ENCODE data around the gene FGD2.
A peak's percentile ranks its signal among the peaks of the same experiment; 100 is the strongest.

FGD2 gene

DNA sequence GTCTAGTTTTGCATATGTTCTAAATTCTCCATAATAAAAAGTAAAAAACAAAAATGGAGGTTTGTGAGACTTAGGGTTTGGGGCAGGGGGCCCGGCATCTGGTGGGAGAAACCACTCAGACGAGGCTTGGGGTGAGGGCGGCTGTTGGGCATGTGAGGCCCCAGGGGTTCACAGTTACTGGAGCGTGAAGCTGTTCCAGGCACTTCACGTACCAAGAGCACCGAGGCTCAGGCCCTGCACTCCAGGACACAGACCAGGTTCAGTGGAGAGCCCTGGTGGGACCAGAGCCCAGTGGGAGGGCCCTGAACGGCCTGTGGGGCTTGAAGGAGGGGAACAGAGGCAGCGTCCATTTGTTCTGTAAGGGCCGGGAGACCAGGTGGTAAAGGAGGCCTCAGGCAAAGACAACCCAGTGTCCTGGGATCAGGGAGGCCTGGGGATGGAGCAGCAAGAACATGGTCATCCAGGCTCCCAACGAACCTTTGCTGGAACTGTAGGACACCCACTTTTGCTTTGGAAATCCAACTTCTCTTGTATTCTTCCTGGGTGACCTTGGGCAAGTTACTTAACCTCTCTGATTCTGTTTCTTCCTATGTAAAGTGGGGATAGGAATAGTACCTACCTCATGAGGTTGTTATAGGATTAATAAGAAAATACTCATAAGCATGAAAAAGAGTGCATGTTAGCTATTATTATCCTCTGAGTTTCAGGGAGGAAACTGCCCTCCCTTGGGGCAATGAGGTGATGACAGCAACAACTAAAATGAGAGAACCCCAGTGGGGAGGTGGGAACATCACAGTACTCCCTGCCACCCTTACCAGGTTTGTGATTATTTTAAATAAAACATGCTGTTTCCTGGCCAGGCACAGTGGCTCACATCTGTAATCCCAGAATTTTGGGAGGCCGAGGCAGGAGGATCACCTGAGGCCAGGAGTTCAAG, 1.1 kb upstream of the FGD2 start:
- H3K36me3 ChIP-seq (ENCODE audit: insufficient read depth, low read length) = no peaks in the 10 kb centered on the region
- no peak overlapping the region for H3K27ac ChIP-seq (ENCODE audit: low read depth, low read length)
- no peak overlapping the region for H3K9ac ChIP-seq (ENCODE audit: low read length)
- H3K4me1 ChIP-seq (ENCODE audit: insufficient read depth, low read length) = no peaks in the 10 kb centered on the region
- H3K27me3 ChIP-seq (ENCODE audit: control insufficient read depth in 1 of 2, insufficient read depth in 2 of 2, low read length in 2 of 2) = no peaks in the 10 kb centered on the region
- no peaks in the 10 kb centered on the region for H3K9me3 ChIP-seq (ENCODE audit: low read length)
- H3K4me3 ChIP-seq (ENCODE audit: low read depth in 1 of 2, low read length in 2 of 2) = no peak overlapping the region

DNA sequence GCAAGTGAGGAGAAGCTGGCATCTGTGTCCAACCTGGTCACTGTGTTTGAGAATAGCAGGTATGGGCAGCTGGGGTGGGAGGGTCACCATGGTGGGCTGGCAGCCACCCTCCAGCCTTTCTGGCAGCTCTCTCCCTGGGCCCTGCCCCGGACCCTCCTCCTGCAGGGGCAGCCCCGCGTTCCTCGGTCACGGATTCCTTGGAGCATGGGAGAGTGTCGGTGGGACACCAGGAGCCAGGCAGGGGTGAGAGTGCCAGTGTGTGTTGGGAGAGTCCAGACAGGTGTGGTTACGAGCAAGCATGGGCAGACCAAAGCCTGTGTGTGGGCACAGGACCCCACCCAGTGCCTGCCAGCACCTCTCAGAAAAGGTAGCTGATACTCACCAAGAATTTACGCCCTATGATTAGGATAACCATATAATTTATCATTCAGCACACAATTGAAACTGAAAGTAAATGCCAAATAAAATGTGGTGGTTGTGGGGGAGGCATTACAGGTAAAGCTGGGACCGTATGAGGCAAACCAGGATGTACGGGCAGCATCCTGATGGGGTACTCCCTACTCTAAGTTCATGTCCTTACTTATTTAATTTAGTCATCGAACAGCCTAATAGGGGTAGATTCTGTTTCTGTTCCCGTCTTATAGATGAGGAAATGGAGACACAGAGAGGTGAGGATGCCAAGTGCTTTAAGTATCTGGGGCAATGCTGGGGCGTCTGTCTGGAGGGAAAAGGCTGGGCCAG, 542 bp downstream of the FGD2 start:
- Histone ChIP-seq H3K36me3 (ENCODE audit: insufficient read depth, low read length) (no peaks in the 10 kb centered on the region), H3K4me3 (ENCODE audit: low read depth in 1 of 2, low read length in 2 of 2) (no peak overlapping the region), H3K9me3 (ENCODE audit: low read length) (no peaks in the 10 kb centered on the region), H3K4me1 (ENCODE audit: insufficient read depth, low read length) (no peaks in the 10 kb centered on the region), H3K27me3 (ENCODE audit: control insufficient read depth in 1 of 2, insufficient read depth in 2 of 2, low read length in 2 of 2) (no peaks in the 10 kb centered on the region), H3K9ac (ENCODE audit: low read length) (no peak overlapping the region), H3K27ac (ENCODE audit: low read depth, low read length) (peak overlapping the region; percentile 44)

DNA sequence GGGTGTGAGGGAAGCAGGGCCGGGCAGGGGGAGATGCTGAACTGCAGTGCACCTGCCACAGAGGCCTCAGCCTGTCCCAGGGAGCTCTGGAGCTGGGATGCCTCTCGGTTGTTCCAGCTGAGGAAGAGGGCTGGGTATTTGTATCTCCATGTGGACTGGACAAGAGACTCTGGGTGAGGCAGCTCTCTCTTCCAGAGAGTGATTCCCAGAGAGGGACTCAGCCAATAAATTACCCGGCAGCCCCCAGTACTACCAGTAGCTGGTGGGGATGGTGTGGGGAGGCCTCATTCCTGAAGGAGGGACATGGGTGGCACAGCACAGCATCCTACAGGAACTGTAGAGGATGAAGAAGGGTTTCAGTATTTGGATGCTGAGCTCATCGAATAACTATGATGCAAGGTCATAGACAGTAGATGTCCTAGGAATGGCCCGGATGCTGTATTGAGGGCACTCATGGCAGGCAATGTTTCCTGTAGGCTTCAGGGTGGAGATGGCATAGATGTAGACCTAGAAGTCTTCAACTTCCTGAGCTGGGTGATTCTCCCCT, 1.4 kb downstream of the FGD2 start:
- H3K27ac ChIP-seq (ENCODE audit: low read depth, low read length) = no peak overlapping the region
- no peak overlapping the region for H3K9ac ChIP-seq (ENCODE audit: low read length)
- no peaks in the 10 kb centered on the region for H3K27me3 ChIP-seq (ENCODE audit: control insufficient read depth in 1 of 2, insufficient read depth in 2 of 2, low read length in 2 of 2)
- H3K4me1 ChIP-seq (ENCODE audit: insufficient read depth, low read length) = no peaks in the 10 kb centered on the region
- peak overlapping the region; percentile 18 to 20 for H3K4me3 ChIP-seq (ENCODE audit: low read depth in 1 of 2, low read length in 2 of 2)
- H3K9me3 ChIP-seq (ENCODE audit: low read length) = no peaks in the 10 kb centered on the region
- H3K36me3 ChIP-seq (ENCODE audit: insufficient read depth, low read length) = no peaks in the 10 kb centered on the region

DNA sequence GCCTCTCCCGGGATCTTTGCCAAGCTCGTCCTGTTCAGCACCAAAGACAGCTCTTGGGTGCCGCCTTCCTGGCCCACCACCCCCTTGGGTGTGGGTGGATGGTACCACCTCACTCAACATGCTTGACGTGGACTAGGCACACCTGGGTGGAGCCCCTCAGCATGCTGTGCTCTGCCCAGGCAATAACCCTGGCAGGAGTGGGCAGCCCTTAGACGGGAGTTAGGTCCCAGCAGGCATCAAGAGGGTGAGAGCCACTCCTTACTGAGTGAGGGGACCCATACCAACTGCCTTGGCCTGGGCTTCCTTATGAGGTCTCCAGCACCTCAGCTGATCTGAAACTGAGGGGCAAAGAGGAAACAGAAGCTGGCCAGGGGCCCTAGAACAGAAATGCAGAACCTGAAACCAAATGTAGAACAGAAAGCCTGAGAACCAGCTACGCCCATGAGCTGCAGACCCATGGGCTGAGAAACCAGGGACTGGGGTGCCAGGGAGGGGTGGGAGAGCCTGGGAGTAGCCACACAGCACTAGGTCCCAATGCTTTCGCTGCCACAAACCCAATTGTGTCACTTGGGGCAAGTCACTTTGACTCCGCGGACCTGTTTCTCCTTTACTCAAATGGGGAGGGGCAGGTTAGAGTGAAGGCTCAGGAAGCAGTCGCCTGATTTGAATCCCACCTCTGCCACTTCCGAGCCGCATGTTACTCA, 2.0 kb downstream of the FGD2 start:
- Histone ChIP-seq H3K4me3 (ENCODE audit: low read depth in 1 of 2, low read length in 2 of 2) (peak overlapping the region in 1 of 2 donors; percentile 18), H3K36me3 (ENCODE audit: insufficient read depth, low read length) (no peaks in the 10 kb centered on the region), H3K9me3 (ENCODE audit: low read length) (no peaks in the 10 kb centered on the region), H3K27me3 (ENCODE audit: control insufficient read depth in 1 of 2, insufficient read depth in 2 of 2, low read length in 2 of 2) (no peaks in the 10 kb centered on the region), H3K27ac (ENCODE audit: low read depth, low read length) (no peak overlapping the region), H3K4me1 (ENCODE audit: insufficient read depth, low read length) (no peaks in the 10 kb centered on the region), H3K9ac (ENCODE audit: low read length) (no peak overlapping the region)

DNA sequence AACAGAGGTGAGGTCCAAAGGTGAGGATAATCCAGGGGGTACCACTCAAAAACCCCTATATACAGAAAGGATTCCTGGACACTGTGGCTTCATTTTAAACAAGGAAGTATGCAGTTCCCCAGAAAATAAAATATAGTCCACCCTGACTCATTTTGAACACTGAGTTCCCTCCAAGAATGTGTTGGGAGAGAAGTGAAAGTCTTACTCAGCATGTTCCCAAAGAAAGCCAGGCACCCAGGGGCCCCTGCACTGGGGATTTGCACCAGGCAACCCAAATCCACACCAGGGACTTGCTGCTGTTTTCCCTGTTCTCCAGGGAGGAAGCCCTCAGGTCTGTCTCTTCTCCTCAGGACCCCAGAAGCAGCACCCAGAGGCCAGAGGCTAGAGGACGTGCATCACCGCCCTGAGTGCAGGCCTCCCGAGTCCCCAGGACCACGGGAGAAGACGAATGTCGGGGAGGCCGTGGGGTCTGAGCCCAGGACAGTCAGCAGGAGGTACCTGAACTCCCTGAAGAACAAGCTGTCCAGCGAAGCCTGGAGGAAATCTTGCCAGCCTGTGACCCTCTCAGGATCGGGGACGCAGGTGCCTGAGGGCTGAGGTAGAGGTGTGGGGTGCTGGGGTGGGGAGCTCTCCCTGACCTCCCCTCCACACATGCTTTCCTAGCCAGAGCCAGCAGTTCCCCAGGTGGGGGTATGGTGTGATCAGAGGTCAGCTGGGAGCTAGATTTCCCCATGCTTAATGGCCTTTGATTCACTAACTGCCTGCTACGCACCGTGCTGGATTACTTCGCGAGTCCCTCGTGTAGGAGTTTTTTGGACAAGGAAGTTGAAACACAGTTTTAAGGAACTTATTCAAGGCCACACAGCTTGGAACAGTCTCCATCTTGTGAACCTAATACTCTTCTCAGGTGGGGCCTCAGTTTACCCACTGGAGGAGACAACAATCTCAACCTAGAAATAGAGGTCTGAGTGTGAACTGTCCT, 3.3 kb downstream of the FGD2 start:
- Histone ChIP-seq H3K4me1 (ENCODE audit: insufficient read depth, low read length) (no peaks in the 10 kb centered on the region), H3K27me3 (ENCODE audit: control insufficient read depth in 1 of 2, insufficient read depth in 2 of 2, low read length in 2 of 2) (no peaks in the 10 kb centered on the region), H3K9ac (ENCODE audit: low read length) (no peak overlapping the region), H3K9me3 (ENCODE audit: low read length) (no peaks in the 10 kb centered on the region), H3K27ac (ENCODE audit: low read depth, low read length) (no peak overlapping the region), H3K36me3 (ENCODE audit: insufficient read depth, low read length) (no peaks in the 10 kb centered on the region), H3K4me3 (ENCODE audit: low read depth in 1 of 2, low read length in 2 of 2) (peak overlapping the region in 1 of 2 donors; percentile 9)

DNA sequence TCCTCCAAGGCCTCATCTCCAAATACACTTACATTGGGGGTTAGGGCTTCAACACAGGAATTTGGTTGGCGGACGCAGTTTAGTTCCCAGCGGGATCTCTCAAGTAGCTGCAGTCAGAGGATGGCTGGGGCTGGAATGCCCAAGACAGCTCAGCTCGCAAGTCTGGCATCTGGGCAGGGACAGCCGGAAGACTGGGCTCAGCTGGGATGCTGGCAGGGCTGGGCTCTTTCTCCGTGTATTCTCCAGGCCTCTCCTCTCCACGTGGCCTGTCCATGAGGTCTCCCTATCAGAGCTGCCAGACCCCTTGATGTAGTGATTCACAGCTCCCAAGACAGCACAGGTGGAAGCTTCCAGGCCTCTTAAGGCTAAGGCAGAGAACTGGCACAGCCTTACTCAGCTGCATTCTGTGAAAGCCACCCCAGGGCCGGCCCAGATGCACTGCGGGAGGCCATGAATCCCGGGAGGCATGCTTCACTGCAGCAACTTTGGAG, 5.0 kb downstream of the FGD2 start:
- no peak overlapping the region for H3K4me3 ChIP-seq (ENCODE audit: low read depth in 1 of 2, low read length in 2 of 2)
- H3K27me3 ChIP-seq (ENCODE audit: control insufficient read depth in 1 of 2, insufficient read depth in 2 of 2, low read length in 2 of 2) = no peaks in the 10 kb centered on the region
- H3K36me3 ChIP-seq (ENCODE audit: insufficient read depth, low read length) = no peaks in the 10 kb centered on the region
- H3K4me1 ChIP-seq (ENCODE audit: insufficient read depth, low read length) = no peaks in the 10 kb centered on the region
- H3K9me3 ChIP-seq (ENCODE audit: low read length) = no peaks in the 10 kb centered on the region
- no peak overlapping the region for H3K9ac ChIP-seq (ENCODE audit: low read length)
- H3K27ac ChIP-seq (ENCODE audit: low read depth, low read length) = no peak overlapping the region

DNA sequence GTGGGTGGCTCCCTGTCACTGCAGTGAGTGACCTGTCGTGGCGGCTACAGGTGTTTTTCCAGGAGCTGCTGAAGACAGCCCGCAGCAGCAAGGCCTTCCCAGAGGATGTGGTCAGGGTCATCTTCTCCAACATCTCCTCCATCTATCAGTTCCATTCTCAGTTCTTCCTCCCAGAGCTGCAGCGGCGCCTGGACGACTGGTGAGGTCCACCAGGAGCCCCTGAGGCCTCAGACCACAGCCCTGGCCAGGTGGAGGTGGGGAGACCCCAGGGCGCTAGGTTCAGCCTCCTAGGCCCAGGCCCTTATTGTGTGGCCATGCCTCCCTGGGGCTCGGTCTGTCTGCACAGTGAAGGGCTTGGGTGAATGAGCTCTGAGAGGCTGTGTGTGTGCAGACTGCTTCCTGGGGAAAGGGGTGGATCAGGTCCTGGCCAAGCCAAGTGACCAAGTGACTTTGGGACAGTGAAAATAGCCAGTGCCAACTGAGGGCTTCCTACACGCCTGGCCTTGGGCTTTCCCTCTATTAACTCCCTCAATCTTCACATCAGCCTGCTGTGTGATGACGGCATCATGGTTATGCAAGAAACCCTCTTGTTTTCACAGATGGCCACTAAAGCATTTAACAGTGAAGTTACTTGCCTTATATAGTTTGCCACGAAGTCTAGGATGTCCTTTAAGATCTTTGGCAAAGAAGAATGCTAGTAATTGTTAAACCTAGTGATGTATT, 6.4 kb downstream of the FGD2 start:
- Histone ChIP-seq H3K27ac (ENCODE audit: low read depth, low read length) (no peak overlapping the region), H3K4me1 (ENCODE audit: insufficient read depth, low read length) (no peaks in the 10 kb centered on the region), H3K36me3 (ENCODE audit: insufficient read depth, low read length) (no peaks in the 10 kb centered on the region), H3K9me3 (ENCODE audit: low read length) (no peaks in the 10 kb centered on the region), H3K9ac (ENCODE audit: low read length) (no peak overlapping the region), H3K4me3 (ENCODE audit: low read depth in 1 of 2, low read length in 2 of 2) (no peak overlapping the region), H3K27me3 (ENCODE audit: control insufficient read depth in 1 of 2, insufficient read depth in 2 of 2, low read length in 2 of 2) (no peaks in the 10 kb centered on the region)

DNA sequence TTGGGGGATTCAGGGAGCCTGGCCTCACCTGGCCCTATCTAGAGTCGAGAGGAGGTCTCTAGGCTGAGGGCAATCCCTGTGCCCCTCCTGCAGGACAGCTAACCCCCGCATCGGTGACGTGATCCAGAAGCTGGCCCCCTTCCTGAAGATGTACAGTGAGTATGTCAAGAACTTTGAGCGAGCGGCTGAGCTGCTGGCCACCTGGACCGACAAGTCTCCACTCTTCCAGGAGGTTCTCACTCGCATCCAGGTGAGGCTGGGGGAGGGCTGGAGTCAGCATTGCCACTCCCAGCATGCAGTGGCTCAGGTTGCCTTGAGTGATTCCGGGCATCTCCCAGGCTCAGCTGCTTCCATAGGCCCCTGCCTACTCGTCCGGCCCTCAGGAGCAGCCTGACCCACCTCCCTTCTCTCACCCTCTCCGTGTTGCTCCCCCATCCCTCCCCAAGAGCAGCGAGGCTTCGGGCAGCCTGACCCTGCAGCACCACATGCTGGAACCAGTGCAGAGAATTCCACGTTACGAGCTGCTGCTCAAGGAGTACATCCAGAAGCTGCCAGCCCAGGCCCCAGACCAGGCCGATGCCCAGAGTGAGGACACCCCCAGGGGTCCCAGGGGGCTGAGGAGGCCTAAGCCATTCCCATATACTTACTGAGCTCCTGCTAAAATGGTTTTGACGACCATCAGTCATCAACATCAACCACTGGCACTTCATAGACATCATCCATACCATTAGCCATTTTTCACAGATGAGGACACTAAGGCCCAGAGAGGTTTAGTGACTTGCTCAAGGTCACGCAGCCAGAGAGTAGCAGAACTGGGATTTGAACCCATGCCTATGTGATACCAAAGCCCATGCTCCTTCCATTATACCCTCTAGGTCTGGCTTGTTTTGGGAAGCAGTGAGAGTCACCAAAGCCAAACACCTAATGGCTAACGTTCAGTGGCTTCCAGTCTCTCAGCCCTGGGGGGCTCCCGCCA, 8.3 kb downstream of the FGD2 start:
- Histone ChIP-seq H3K9ac (ENCODE audit: low read length) (no peak overlapping the region), H3K27ac (ENCODE audit: low read depth, low read length) (no peak overlapping the region), H3K36me3 (ENCODE audit: insufficient read depth, low read length) (no peaks in the 10 kb centered on the region)

DNA sequence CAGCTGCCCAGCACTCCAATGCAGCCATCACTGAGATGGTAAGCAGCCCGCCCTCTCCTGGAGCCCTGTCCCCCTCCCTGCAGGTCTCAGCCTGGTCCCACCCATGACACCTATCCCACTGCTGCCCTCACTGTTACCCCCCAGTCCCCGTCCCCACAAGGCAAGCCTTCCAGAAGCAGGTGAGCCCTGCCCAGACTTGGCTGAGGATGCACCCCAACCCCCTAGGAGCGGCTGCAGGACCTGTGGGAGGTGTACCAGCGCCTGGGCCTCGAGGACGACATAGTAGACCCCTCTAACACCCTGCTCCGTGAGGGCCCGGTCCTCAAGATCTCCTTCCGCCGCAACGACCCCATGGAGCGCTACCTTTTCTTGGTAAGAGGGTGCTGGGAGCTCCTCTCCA, 9.2 kb downstream of the FGD2 start:
- H3K36me3 ChIP-seq (ENCODE audit: insufficient read depth, low read length) = no peaks in the 10 kb centered on the region
- no peaks in the 10 kb centered on the region for H3K9me3 ChIP-seq (ENCODE audit: low read length)
- H3K4me3 ChIP-seq (ENCODE audit: low read depth in 1 of 2, low read length in 2 of 2) = no peak overlapping the region
- no peak overlapping the region for H3K27ac ChIP-seq (ENCODE audit: low read depth, low read length)
- H3K27me3 ChIP-seq (ENCODE audit: control insufficient read depth in 1 of 2, insufficient read depth in 2 of 2, low read length in 2 of 2) = no peaks in the 10 kb centered on the region
- H3K4me1 ChIP-seq (ENCODE audit: insufficient read depth, low read length) = peaks cover 16% of the 10 kb centered on the region
- H3K9ac ChIP-seq (ENCODE audit: low read length) = no peak overlapping the region

More for the DNA sequence above, 8.3 kb downstream of the FGD2 start:
- H3K4me3 ChIP-seq (ENCODE audit: low read depth in 1 of 2, low read length in 2 of 2) = no peak overlapping the region
- H3K4me1 ChIP-seq (ENCODE audit: insufficient read depth, low read length) = peaks cover 9% of the 10 kb centered on the region
- no peaks in the 10 kb centered on the region for H3K9me3 ChIP-seq (ENCODE audit: low read length)
- H3K27me3 ChIP-seq (ENCODE audit: control insufficient read depth in 1 of 2, insufficient read depth in 2 of 2, low read length in 2 of 2) = no peaks in the 10 kb centered on the region
